Activated effector memory CD4-positive, alpha-beta T cell treated with anti-CD3 and anti-CD28 coated beads, Interleukin-2, amount 50 U/mL, for 16 hours (primary cell): Measurements from ENCODE around the gene MKI67.

ENCODE experiments used
- DNase-seq: peaks from one replicate; pipeline ENCODE4 v3.0.0-alpha.2; 2020

Gene MKI67

DNA sequence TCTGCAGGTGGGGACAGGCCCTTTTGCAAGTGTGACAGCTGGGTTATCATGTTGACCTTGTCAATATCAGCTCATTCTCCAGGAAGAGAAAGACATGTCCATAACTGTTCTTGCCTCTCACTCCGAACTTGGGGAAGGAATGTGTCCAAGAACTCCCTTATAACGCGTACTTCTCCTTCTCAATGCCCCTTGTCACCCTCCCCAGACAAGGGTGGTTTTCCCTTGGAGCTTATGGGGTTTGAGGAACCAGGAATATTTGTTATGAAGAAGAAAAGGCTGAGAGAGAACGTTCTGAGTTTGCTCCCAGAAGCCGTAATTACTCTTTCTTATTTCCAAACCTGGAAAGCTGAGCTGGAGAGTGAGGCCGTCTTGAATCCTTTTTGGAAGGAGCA, 77.4 kb downstream of the MKI67 start:
- no peak for DNase-seq

DNA sequence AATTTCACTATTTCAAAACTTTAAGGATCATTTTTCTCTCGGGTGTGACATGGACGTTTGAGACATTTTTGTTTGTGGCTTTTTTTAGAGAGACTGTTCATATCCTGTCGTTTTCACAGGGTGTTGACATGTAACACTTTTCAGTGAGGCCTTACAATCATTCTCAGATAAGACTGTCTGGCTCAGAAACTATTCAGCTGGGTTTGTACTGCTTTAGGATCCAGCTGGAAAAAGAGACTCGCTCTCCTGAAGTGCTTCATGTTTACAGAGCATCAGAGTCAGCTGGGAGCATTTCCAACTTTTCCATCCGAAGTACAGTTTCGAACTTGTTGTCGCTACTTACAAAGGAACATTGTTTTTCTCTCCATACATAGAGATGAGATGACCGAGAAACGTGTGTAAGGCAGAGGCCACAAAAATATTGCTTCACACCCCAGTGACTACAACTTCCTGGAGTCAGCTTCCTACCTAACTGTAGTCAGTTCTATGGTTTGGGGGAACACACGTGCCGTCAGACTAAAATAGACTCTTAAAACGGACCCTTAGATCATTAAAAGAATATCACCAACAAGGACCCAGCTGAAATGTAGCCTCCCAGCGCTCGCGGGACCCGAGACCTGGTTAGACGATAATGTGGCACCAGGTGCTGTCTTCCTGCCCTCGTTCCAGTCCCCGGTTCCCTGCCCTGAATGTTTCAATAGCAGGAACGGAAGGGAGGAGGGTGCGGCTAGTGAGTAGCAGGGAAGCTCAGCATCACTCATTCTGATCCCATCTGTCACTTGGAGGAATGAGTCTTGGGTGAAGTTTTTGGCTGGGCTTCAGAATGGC, 78.0 kb downstream of the MKI67 start:
- peak; percentile 68 for DNase-seq

DNA sequence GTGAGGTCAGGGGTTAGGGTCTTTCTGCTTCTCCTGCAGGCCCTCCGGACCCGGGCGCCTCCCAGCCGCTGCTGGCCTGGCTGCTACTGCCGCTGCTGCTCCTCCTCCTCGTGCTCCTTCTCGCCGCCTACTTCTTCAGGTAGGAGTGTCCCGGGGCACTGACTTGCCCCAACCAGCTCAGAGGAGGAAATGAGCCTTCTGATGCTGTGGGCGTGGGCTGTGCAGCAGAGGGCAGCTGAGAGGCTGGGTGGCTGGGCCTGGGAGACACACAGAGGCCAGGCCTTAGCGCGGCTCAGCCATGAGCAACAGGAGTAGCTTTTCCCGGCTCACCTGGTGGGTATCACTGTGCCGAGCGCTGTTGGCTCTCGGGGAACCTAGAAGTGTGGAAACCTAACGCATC, 78.9 kb downstream of the MKI67 start:
- peak; percentile 94 for DNase-seq

DNA sequence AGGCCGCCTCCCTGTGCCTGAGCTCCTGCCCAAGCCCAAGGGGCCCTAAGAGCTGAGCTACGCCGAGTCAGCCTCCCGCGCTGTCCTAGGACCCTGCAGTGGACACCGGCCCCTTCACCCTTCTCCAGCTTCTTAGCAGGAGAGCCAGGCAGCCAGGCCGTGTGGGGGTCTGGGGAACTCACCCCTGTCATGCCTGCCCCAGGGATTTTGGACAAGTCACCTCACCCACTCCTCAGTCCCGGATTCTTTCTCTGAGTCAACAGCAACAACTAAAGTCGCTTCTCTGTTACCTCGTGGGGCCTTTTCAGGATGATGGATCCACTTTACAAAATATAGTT, 79.3 kb downstream of the MKI67 start:
- no peak for DNase-seq
